CD4-positive, alpha-beta T cell treated with Interleukin-12 subunit alpha and Interleukin-12 subunit beta, for 1 hour (primary cell): ENCODE results near the gene BCAS4.

Source experiments
- DNase-seq: peaks from one replicate; pipeline ENCODE4 v3.0.0-alpha.2; 2020

The BCAS4 gene

GRCh38 chr20:50826121-50826520 lies 31.3 kb downstream of the BCAS4 start:
- no peak for DNase-seq

DNA sequence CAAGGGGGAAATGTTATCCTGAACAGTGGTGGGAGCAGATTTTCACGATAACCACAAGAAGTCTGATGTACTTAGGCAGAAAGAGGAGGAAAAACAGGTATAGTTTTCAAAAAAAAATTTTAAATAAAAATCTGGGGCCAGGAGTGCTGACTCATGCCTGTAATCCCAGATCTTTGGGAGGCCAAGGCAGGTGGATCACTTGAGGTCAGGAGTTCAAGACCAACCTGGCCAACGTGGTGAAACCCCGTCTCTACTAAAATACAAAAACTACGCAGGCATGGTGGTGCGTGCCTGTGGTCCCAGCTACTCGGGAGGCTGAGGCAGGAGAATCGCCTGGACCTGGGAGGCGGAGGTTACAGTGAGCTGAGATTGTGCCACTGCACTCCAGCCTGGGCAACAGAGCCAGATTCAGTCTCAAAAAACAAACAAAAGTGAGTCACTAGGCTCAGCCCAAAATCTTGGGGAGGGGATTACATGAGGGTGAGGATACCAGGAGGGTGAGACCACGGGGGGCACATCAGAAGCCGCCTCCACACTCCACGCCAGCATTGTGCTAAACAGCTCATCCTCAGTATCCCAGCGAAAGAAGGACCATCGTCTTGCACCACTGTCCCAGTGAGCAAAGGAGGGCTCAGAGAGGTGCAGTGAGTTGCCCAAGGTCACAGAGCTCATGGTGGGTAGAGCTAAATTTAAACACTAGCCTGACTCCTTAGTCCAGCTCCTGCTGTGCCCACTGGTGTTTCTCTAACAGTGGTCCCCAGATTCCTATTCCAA lies 33.7 kb downstream of the BCAS4 start:
- DNase-seq, result no peak

GRCh38 chr20:50831622-50832021 lies 36.8 kb downstream of the BCAS4 start:
- no peak for DNase-seq

- no peak for DNase-seq
Observed at GRCh38 chr20:50834599-50835005, 39.7 kb downstream of the BCAS4 start.

- DNase-seq, result no peak
Observed at GRCh38 chr20:50837532-50838321, 42.9 kb downstream of the BCAS4 start.

GRCh38 chr20:50838322-50838625 lies 43.4 kb downstream of the BCAS4 start:
- no peak for DNase-seq

GRCh38 chr20:50838707-50839385 lies 44.0 kb downstream of the BCAS4 start:
- no peak for DNase-seq

GRCh38 chr20:50842821-50843220 lies 48.0 kb downstream of the BCAS4 start:
- no peak for DNase-seq

DNA sequence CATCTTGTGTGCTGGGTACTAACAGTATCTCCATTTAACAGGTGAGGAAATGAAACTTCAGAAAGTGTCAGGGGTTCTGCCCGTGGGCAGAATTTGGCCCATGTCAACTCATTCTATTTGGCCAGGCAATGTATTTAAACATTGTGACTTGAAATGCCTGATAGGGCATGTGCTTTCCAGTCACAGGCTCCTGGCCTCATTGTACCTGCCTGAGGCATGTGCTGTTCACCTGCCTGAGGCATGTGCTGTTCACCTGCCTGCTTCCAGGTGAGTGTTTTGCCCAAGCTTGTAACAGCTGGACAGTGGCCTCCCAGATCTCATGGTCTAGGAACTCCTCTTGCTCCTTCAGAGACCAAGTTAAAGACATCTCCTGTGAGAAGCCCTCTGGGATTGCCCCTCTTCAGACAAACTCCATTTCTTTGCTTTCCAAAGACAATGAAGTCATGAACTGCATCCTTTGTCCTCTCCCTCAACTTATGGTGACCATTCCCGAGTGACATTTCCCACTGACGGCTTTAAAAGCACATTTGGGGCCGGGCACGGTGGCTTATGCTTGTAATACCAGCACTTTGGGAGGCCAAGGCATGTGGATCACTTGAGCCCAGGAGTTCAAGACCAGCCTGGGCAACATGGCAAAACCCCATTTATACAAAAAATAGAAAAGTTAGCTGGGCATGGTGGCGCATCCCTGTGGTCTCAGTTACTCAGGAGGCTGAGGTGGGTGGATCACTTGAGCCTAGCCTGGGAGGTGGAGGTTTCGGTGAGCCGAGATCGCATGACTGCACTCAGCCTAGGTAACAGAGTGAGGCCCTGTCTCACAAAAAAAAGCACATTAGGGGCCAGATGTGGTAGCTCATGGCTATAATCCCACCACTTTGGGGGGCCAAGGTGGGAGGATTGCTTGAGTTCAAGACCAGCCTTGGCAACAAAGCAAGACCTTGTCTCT lies 48.7 kb downstream of the BCAS4 start:
- no peak for DNase-seq

- DNase-seq, result no peak
Observed at GRCh38 chr20:50844430-50845100, 49.7 kb downstream of the BCAS4 start.

GRCh38 chr20:50845566-50846215 lies 50.8 kb downstream of the BCAS4 start:
- no peak for DNase-seq

GRCh38 chr20:50848341-50848808 lies 53.5 kb downstream of the BCAS4 start:
- no peak for DNase-seq

GRCh38 chr20:50848846-50849673 lies 54.2 kb downstream of the BCAS4 start:
- no peak for DNase-seq

- DNase-seq, result no peak
Observed at GRCh38 chr20:50850721-50851286, 55.9 kb downstream of the BCAS4 start.

DNA sequence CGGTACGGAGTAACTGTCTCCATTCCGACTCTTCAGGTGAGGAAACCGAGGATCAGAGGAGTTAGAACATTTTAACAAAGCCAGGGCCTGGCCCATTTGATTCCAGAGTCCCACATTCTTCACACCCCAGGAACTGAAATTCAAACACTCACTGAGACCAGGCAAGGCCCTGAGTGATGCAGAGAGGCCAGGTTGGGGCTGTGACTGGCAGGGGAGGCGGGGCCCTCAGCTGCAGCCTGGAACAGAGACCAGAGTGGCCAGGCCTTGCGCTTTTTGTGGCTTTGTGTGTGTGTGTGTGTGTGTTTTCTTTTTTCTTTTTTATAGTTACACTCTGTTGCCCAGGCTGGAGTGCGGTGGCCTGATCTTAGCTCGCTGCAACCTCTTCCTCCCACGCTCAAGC lies 57.2 kb downstream of the BCAS4 start:
- no peak for DNase-seq

DNA sequence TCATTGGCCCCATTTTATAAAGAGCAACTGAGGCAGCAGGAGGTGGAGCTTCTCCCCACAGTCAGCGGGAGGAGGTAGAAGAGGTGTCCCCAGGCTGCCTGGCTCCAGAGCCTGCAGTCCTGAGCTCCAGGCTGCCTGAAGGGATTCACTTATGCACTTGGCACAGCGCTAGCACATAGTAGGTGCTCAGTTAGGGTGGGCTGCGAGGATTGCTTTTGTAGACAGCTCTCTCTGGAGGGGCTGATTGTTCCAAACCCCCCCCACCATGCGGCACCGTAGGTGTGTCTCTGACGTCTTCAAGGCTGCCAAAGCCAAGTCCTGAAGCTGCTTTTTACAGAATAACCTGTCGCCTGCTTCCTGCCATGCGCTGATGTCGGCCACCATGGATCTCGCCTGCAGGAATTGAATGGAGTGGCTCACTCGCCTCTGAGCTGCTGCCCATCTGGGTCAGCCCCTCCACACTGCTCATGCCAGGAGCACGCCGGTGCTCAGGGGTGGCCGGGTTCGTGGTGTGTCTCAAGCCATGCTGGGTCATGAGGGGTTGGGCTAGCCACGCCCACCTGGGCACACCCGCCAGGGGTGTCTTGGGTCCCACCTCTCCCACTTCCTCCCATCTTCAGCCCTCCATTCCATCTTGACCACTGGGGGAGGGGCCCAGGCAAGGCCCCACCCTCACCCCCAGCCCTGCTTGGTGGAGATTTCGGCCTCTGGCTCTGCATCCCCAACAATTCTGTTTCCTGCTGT lies 59.8 kb downstream of the BCAS4 start:
- no peak for DNase-seq

DNA sequence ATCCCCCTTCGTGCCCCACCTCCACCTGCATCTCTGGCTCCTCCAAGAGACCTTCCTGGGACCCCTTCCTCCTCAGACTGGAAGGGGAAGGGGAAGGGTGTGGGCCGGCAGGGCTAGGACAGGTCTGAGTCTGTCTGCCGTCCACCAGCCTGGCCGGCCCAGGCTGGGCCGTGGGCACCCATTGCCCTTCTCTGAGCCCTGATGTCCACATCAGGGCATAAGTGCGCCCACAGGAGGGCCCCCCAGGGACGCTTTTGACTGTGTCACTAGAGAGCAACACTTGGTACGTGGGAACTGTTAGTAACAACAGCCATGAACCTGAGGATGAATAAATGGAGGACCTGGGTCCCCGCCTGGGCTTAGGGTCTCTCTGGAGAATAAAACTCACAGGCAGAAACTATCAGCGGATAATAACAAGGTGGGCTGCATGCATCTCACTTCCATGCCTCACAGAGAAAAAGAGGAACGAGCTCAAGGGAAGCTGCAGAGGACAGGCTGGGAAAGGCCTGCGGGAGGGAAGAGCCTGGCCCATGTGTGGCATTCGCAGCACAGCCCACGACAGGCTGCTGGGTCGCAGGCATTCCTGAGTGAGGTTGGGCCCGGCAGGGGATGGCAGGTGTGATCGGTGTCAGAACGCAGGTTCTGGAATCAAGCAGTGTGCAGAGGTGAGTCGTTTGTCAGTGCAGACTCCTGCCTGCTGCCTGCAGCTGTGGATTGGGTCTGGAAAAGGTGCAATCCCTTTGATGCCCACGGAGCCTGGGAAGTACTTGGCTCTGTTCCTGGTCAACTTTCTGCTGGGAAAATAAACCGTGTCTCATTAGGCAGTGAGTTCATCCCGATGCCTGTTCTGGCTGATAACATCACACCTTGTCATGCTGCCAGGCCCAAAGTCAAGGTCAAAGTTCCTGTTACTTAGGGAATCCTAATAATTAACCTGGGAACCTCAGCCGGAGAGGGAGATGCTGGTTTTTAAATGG lies 60.9 kb downstream of the BCAS4 start:
- DNase-seq, result no peak

- DNase-seq, result no peak
Observed at GRCh38 chr20:50856475-50857041, 61.7 kb downstream of the BCAS4 start.
